ENCODE data around the gene WIPF2.

GRCh38 chr17:40259505-40259904 is 40.4 kb downstream of the WIPF2 start:
- TF ChIP-seq, protein P1, sequence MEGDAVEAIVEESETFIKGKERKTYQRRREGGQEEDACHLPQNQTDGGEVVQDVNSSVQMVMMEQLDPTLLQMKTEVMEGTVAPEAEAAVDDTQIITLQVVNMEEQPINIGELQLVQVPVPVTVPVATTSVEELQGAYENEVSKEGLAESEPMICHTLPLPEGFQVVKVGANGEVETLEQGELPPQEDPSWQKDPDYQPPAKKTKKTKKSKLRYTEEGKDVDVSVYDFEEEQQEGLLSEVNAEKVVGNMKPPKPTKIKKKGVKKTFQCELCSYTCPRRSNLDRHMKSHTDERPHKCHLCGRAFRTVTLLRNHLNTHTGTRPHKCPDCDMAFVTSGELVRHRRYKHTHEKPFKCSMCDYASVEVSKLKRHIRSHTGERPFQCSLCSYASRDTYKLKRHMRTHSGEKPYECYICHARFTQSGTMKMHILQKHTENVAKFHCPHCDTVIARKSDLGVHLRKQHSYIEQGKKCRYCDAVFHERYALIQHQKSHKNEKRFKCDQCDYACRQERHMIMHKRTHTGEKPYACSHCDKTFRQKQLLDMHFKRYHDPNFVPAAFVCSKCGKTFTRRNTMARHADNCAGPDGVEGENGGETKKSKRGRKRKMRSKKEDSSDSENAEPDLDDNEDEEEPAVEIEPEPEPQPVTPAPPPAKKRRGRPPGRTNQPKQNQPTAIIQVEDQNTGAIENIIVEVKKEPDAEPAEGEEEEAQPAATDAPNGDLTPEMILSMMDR (IDR thresholded peaks at IDR 0.05), result no peak
- no peak for TF ChIP-seq POLR2A (IDR thresholded peaks at IDR 0.05)

Data from adrenal gland (tissue), 5 donors.